Measurements from ENCODE around the gene MYOG. TPM values are rescaled to one million over a fixed set of nuclear protein-coding genes. Genes with fewer than 3 reads are reported as not detected.

Gene MYOG
- total and polyA plus RNA-seq, 2 experiments from 2014 or later = not detected

- H3K79me2 ChIP-seq = no peaks in the 10 kb centered on the region
These were observed 51.2 kb downstream of the MYOG start for GRCh38 chr1:203034422-203035110.

GRCh38 chr1:203033917-203034316 is 51.9 kb downstream of the MYOG start:
- Histone ChIP-seq H3K36me3 (replicated peaks; ENCODE audit: insufficient read depth, low read depth) (no peaks in the 10 kb centered on the region), H2AFZ (no peak overlapping the region), H3K4me1 (ENCODE audit: insufficient read depth) (peaks cover 11% of the 10 kb centered on the region), H3K4me2 (no peak overlapping the region), H4K20me1 (ENCODE audit: insufficient read depth, poor library complexity, severe bottlenecking) (no peaks in the 10 kb centered on the region), H3K27me3 (no peaks in the 10 kb centered on the region), H3K27ac (no peak overlapping the region), H3K79me2 (no peaks in the 10 kb centered on the region), H3K9me2 (replicated peaks; ENCODE audit: insufficient read depth) (no peaks in the 10 kb centered on the region), H3K4me3 (no peak overlapping the region), H3K9me3 (ENCODE audit: low read depth) (no peaks in the 10 kb centered on the region)
- no peak for TF ChIP-seq EZH2phosphoT487 (IDR thresholded peaks at IDR 0.05; ENCODE audit: low read depth, severe bottlenecking, unreplicated experiment)
- TF ChIP-seq EZH2 (IDR thresholded peaks at IDR 0.05; ENCODE audit: borderline replicate concordance) = no peak
- no peak for TF ChIP-seq CTCF (IDR thresholded peaks at IDR 0.05; ENCODE audit: poor library complexity)
- no peak for DNase-seq (ENCODE audit: low spot score)
- WGBS (ENCODE audit: low lambda C conversion rate, missing lambda C conversion rate) = 83% methylated on average over 2 of the region's 2 CpGs

More at GRCh38 chr1:203034422-203035110, 51.2 kb downstream of the MYOG start:
- Histone ChIP-seq H3K9me2 (replicated peaks; ENCODE audit: insufficient read depth) (no peaks in the 10 kb centered on the region), H3K36me3 (replicated peaks; ENCODE audit: insufficient read depth, low read depth) (no peaks in the 10 kb centered on the region), H3K9me3 (ENCODE audit: low read depth) (no peaks in the 10 kb centered on the region), H2AFZ (no peak overlapping the region), H3K4me1 (ENCODE audit: insufficient read depth) (peaks cover 11% of the 10 kb centered on the region), H3K4me2 (no peak overlapping the region), H3K27me3 (no peaks in the 10 kb centered on the region), H3K27ac (no peak overlapping the region), H3K4me3 (no peak overlapping the region), H4K20me1 (ENCODE audit: insufficient read depth, poor library complexity, severe bottlenecking) (no peaks in the 10 kb centered on the region)
- no peak for DNase-seq (ENCODE audit: low spot score)
- 86% methylated on average over 10 of the region's 10 CpGs for WGBS (ENCODE audit: low lambda C conversion rate, missing lambda C conversion rate)
- no peak for TF ChIP-seq CTCF (IDR thresholded peaks at IDR 0.05; ENCODE audit: poor library complexity)
- no peak for TF ChIP-seq EZH2 (IDR thresholded peaks at IDR 0.05; ENCODE audit: borderline replicate concordance)
- TF ChIP-seq EZH2phosphoT487 (IDR thresholded peaks at IDR 0.05; ENCODE audit: low read depth, severe bottlenecking, unreplicated experiment) = no peak

- no peak overlapping the region for H2AFZ ChIP-seq
- no peaks in the 10 kb centered on the region for H4K20me1 ChIP-seq (ENCODE audit: insufficient read depth, poor library complexity, severe bottlenecking)
- no peaks in the 10 kb centered on the region for H3K27me3 ChIP-seq
- no peak overlapping the region for H3K4me3 ChIP-seq
- no peaks in the 10 kb centered on the region for H3K9me3 ChIP-seq (ENCODE audit: low read depth)
- WGBS (ENCODE audit: low lambda C conversion rate, missing lambda C conversion rate) = 84% methylated on average over 2 of the region's 2 CpGs
- H3K4me1 ChIP-seq (ENCODE audit: insufficient read depth) = peaks cover 11% of the 10 kb centered on the region
- TF ChIP-seq EZH2phosphoT487 (IDR thresholded peaks at IDR 0.05; ENCODE audit: low read depth, severe bottlenecking, unreplicated experiment) (no peak), CTCF (IDR thresholded peaks at IDR 0.05; ENCODE audit: poor library complexity) (no peak), EZH2 (IDR thresholded peaks at IDR 0.05; ENCODE audit: borderline replicate concordance) (no peak)
- no peaks in the 10 kb centered on the region for H3K36me3 ChIP-seq (replicated peaks; ENCODE audit: insufficient read depth, low read depth)
- no peak overlapping the region for H3K27ac ChIP-seq
- no peak overlapping the region for H3K4me2 ChIP-seq
- no peaks in the 10 kb centered on the region for H3K9me2 ChIP-seq (replicated peaks; ENCODE audit: insufficient read depth)
- no peak for DNase-seq (ENCODE audit: low spot score)
- no peaks in the 10 kb centered on the region for H3K79me2 ChIP-seq
These were observed 52.5 kb downstream of the MYOG start for GRCh38 chr1:203033287-203033686.

Other genes starting within 250 kb of the MYOG start
- gene RABIF, start 196.9 kb downstream of the MYOG start, total RNA-seq = 6.1 and 8.3 TPM in 2 replicates
- 13.6 and 14.7 TPM in 2 replicates for gene RABIF, start 196.9 kb downstream of the MYOG start, polyA plus RNA-seq
- gene KLHL12, start 158.8 kb downstream of the MYOG start, total RNA-seq = 21.6 and 23.4 TPM in 2 replicates
- gene KLHL12, start 158.8 kb downstream of the MYOG start, polyA plus RNA-seq = 12.7 and 15.1 TPM in 2 replicates
- gene ADIPOR1, start 127.7 kb downstream of the MYOG start, total RNA-seq = 75.7 and 103 TPM in 2 replicates
- gene ADIPOR1, start 127.7 kb downstream of the MYOG start, polyA plus RNA-seq = 114 and 121 TPM in 2 replicates
- gene CYB5R1, start 118.8 kb downstream of the MYOG start, total RNA-seq = 64.9 and 71.6 TPM in 2 replicates
- gene CYB5R1, start 118.8 kb downstream of the MYOG start, polyA plus RNA-seq = 93.8 and 97.6 TPM in 2 replicates
- gene TMEM183A, start 78.6 kb downstream of the MYOG start, total RNA-seq = 78.8 and 105 TPM in 2 replicates
- 61.0 and 65.2 TPM in 2 replicates for gene TMEM183A, start 78.6 kb downstream of the MYOG start, polyA plus RNA-seq
- gene PPFIA4, start 59.5 kb downstream of the MYOG start, total RNA-seq = 1.1 and 1.4 TPM in 2 replicates
- 1.7 and 5.2 TPM in 2 replicates for gene PPFIA4, start 59.5 kb downstream of the MYOG start, polyA plus RNA-seq
- 2.3 and 2.4 TPM in 2 replicates for gene ADORA1, start 41.7 kb upstream of the MYOG start, total RNA-seq
- 1.6 and 2.0 TPM in 2 replicates for gene ADORA1, start 41.7 kb upstream of the MYOG start, polyA plus RNA-seq
- gene MYBPH, start 89.8 kb upstream of the MYOG start, total RNA-seq = not detected in 2 replicates
- 0.70 TPM in 1 of 2 replicates, not detected in the other for gene MYBPH, start 89.8 kb upstream of the MYOG start, polyA plus RNA-seq
- gene CHI3L1, start 100.7 kb upstream of the MYOG start, total RNA-seq = 8.4 and 12.8 TPM in 2 replicates
- 21.8 and 25.3 TPM in 2 replicates for gene CHI3L1, start 100.7 kb upstream of the MYOG start, polyA plus RNA-seq
- 0.20 and 0.93 TPM in 2 replicates for gene CHIT1, start 143.7 kb upstream of the MYOG start, total RNA-seq
- 0.30 and 1.1 TPM in 2 replicates for gene CHIT1, start 143.7 kb upstream of the MYOG start, polyA plus RNA-seq
- 192 and 197 TPM in 2 replicates for gene BTG2, start 219.5 kb upstream of the MYOG start, total RNA-seq
- 253 and 274 TPM in 2 replicates for gene BTG2, start 219.5 kb upstream of the MYOG start, polyA plus RNA-seq